HepG2 (cell line): ENCODE measurements around the gene IQGAP3. TPM values are rescaled to one million over a fixed set of nuclear protein-coding genes. Genes with fewer than 3 reads are reported as not detected.
A peak's percentile ranks its signal among the peaks of the same experiment; 100 is the strongest.

Experiments
- CBX5 ChIP-seq: sonication (generic); formaldehyde crosslinking; IDR thresholded peaks from 2 replicates; pipeline ENCODE4 v1.4.0; 2020; ENCODE audit warnings: missing genetic modification reagents, borderline replicate concordance
- FOXJ3 ChIP-seq: sonication (generic); formaldehyde crosslinking; IDR thresholded peaks from 2 replicates; pipeline ENCODE4 v1.4.0; 2020; ENCODE audit warnings: missing genetic modification reagents, mild to moderate bottlenecking, borderline replicate concordance
- HOXA5 ChIP-seq: sonication (generic); formaldehyde crosslinking; IDR thresholded peaks from 2 replicates; pipeline ENCODE4 v1.4.0; 2020; ENCODE audit warnings: missing genetic modification reagents
- PTBP1 ChIP-seq: fragments of 200-400 bp; formaldehyde crosslinking; IDR thresholded peaks from 2 replicates; pipeline ENCODE4 v1.6.1; 2018; ENCODE audit warnings: low read length, low read depth; ENCODE audit not compliant: poor library complexity, severe bottlenecking
- REL ChIP-seq: sonication (generic); formaldehyde crosslinking; conservative IDR thresholded peaks from 2 replicates; pipeline ENCODE4 v1.8.0; 2022; ENCODE audit warnings: mild to moderate bottlenecking, missing genetic modification reagents, moderate library complexity
- RXRB ChIP-seq: IDR thresholded peaks from 2 replicates; pipeline ENCODE4 v1.6.1; 2016; ENCODE audit warnings: borderline replicate concordance, missing genetic modification reagents, missing compliant biosample characterization
- ZBTB42 ChIP-seq: sonication (generic); formaldehyde crosslinking; IDR thresholded peaks from 2 replicates; pipeline ENCODE4 v1.5.0; 2020; ENCODE audit warnings: mild to moderate bottlenecking, missing genetic modification reagents
- ZBTB8A ChIP-seq: sonication (generic); formaldehyde crosslinking; IDR thresholded peaks from 2 replicates; pipeline ENCODE4 v1.4.0; 2020; ENCODE audit warnings: mild to moderate bottlenecking, low read depth, missing genetic modification reagents, borderline replicate concordance
- ZFP37 ChIP-seq: sonication (generic); formaldehyde crosslinking; IDR thresholded peaks from 2 replicates; pipeline ENCODE4 v1.4.0; 2020; ENCODE audit warnings: missing genetic modification reagents, borderline replicate concordance
- ZNF292 ChIP-seq: sonication (generic); formaldehyde crosslinking; IDR thresholded peaks from 2 replicates; pipeline ENCODE4 v1.8.1; 2022; ENCODE audit warnings: mild to moderate bottlenecking, low read depth, missing genetic modification reagents, borderline replicate concordance
- ZNF343 ChIP-seq: sonication (generic); formaldehyde crosslinking; IDR thresholded peaks from 2 replicates; pipeline ENCODE4 v1.4.0; 2020; ENCODE audit warnings: mild to moderate bottlenecking, missing genetic modification reagents
- ZNF619 ChIP-seq: sonication (generic); formaldehyde crosslinking; IDR thresholded peaks from 2 replicates; pipeline ENCODE4 v1.4.0; 2020; ENCODE audit warnings: mild to moderate bottlenecking, missing genetic modification reagents
- ZNF746 ChIP-seq: sonication (generic); formaldehyde crosslinking; IDR thresholded peaks from 2 replicates; pipeline ENCODE4 v1.8.0; 2022; ENCODE audit warnings: mild to moderate bottlenecking, missing genetic modification reagents
- polyA plus RNA-seq, 8 experiments: library from polyadenylated mRNA; depleted of rRNA in 3 of 8; stranded (reverse) in 7 of 8; unstranded in 1 of 8; fragments of >200 nt; fragmentation: Illumina TruSeq in 4 of 8; extraction: Trizol in 4 of 8; gene quantifications; 2 replicates each; pipeline versions ENCODE4 v1.2.1 to v1.2.3, GENCODE V29; 2011 to 2016; ENCODE audit warnings: low read depth in 4 of 8, missing spikeins in 1 of 8, mixed read lengths in 1 of 8; ENCODE audit not compliant: insufficient read depth in 1 of 8
- total RNA-seq, 5 experiments: library from RNA; depleted of rRNA; stranded (reverse); fragments of >200 nt; fragmentation: Illumina TruSeq; extraction: Trizol; gene quantifications; 2 replicates each; pipeline ENCODE4 v1.2.3, GENCODE V29; 2016; ENCODE audit warnings: low read depth in 1 of 5
- TF ChIP-seq, protein P1 (sequence below): sonication (generic); formaldehyde crosslinking; IDR thresholded peaks from 2 replicates; pipeline ENCODE4 v1.4.0; 2020; ENCODE audit warnings: missing genetic modification reagents

Gene IQGAP3
- total and polyA plus RNA-seq, 2 of the 13 experiments (the other 11 are each of a cell fraction or from before 2014, with no cell fraction given): 13.5 to 14.1 TPM

GRCh38 chr1:156600733-156601121, 28.4 kb upstream of the IQGAP3 start (continued):
- TF ChIP-seq ZNF746 (CRISPR knock-in tag): no peak
- TF ChIP-seq ZNF292: no peak
- TF ChIP-seq PTBP1: no peak
- TF ChIP-seq ZBTB42: peak; percentile 42; the same call in 1 of the 2 replicates
- TF ChIP-seq, protein P1, sequence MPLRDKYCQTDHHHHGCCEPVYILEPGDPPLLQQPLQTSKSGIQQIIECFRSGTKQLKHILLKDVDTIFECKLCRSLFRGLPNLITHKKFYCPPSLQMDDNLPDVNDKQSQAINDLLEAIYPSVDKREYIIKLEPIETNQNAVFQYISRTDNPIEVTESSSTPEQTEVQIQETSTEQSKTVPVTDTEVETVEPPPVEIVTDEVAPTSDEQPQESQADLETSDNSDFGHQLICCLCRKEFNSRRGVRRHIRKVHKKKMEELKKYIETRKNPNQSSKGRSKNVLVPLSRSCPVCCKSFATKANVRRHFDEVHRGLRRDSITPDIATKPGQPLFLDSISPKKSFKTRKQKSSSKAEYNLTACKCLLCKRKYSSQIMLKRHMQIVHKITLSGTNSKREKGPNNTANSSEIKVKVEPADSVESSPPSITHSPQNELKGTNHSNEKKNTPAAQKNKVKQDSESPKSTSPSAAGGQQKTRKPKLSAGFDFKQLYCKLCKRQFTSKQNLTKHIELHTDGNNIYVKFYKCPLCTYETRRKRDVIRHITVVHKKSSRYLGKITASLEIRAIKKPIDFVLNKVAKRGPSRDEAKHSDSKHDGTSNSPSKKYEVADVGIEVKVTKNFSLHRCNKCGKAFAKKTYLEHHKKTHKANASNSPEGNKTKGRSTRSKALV (CRISPR knock-in tag): no peak
- TF ChIP-seq ZBTB8A (CRISPR knock-in tag): peak; percentile 45; the same call in 1 of the 2 replicates
- 0 out of 2 replicates have a peak, but pooled peaks have one; percentile 10 for TF ChIP-seq HOXA5
- TF ChIP-seq RXRB: no peak
- no peak for TF ChIP-seq ZFP37
- TF ChIP-seq FOXJ3: no peak
- TF ChIP-seq REL: 0 out of 2 replicates have a peak, but pooled peaks have one; percentile 48
- peak; percentile 15; the same call in 1 of the 2 replicates for TF ChIP-seq ZNF343 (CRISPR knock-in tag)
- TF ChIP-seq CBX5 (CRISPR knock-in tag): no peak
- TF ChIP-seq ZNF619: no peak
